ENCODE measurements around the gene GPR107.

Gene GPR107

DNA sequence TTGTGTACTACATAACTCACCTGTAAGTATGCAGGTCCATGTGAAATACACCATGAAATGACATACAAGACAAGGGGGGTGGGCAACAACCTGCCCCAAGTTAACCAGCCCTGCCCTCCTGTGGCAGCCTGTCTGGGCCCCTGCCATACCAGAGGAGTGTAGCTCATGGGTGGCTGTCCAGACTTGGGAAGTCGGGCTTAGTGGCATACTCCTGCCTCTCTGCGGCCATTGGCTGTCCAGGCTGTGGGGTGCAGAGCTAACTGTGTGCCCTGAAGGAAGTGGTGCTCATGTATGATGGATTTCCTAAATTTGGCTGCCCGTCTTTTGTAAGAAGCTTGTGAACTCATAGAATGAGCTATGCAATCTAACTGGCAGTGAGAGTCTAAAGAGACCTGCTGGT is 47.0 kb downstream of the GPR107 start:
- no peak overlapping the region for H3K4me3 ChIP-seq (ENCODE audit: low read length)
- no peak for DNase-seq (ENCODE audit: low read depth)
- TF ChIP-seq, protein P1, sequence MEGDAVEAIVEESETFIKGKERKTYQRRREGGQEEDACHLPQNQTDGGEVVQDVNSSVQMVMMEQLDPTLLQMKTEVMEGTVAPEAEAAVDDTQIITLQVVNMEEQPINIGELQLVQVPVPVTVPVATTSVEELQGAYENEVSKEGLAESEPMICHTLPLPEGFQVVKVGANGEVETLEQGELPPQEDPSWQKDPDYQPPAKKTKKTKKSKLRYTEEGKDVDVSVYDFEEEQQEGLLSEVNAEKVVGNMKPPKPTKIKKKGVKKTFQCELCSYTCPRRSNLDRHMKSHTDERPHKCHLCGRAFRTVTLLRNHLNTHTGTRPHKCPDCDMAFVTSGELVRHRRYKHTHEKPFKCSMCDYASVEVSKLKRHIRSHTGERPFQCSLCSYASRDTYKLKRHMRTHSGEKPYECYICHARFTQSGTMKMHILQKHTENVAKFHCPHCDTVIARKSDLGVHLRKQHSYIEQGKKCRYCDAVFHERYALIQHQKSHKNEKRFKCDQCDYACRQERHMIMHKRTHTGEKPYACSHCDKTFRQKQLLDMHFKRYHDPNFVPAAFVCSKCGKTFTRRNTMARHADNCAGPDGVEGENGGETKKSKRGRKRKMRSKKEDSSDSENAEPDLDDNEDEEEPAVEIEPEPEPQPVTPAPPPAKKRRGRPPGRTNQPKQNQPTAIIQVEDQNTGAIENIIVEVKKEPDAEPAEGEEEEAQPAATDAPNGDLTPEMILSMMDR (conservative IDR thresholded peaks at IDR 0.05; ENCODE audit: low read depth, low read length): no peak

DNA sequence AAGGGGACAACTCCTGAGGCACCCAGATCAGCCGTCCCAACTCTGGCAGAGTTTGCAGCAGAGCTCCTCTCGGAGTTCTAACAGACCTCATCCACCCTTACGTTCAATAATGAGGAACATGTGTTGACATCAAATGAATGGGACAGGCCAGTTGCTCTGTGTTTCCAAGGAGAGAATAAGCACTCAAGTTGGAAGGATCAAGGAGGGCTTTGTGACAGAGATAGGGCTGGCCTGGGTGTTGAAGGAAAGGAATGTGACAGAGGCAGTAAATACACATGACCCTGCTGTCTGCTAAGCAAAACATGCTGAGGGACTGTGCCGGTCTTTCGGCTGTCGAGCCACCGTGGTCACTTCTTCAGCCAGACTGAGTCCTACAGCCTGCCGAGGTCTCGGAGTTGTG is 48.2 kb downstream of the GPR107 start:
- TF ChIP-seq, protein P1 (conservative IDR thresholded peaks at IDR 0.05; ENCODE audit: low read depth, low read length): no peak
- H3K4me3 ChIP-seq (ENCODE audit: low read length): no peak overlapping the region
- DNase-seq (ENCODE audit: low read depth): no peak

DNA sequence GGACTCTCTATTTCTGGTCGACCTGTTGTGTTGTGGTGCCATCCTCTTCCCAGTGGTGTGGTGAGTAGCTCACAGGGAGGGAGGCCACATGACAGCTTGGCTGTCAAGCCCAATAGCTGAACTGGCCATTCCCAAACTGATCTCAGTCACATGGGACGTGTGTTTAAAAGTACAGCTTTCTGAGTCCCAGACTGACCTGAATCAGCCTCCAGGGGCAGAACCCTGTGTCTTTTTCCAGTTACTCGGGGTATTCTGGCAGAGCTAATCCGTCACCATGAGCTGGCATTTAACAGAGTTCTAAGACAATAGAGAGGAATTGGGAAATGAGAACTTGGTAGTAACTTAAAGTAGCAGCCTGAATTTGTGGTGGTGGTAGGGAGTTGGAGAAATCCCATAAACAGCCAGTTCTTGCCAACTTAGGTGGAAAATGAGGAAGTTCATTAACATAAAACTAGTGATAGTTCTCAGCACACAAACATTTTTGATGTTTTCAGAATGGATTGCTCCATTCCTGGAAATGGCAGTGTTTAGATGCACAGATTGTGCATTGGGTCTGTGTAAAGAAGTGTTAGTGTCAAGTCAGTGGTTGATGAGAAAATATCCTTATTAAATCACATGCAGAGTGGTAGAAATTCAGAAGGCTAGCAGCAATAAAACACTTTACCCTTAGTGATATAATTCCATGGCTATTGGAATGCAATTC is 50.9 kb downstream of the GPR107 start:
- no peak for DNase-seq (ENCODE audit: low read depth)
- no peak overlapping the region for H3K4me3 ChIP-seq (ENCODE audit: low read length)
- TF ChIP-seq, protein P1 (conservative IDR thresholded peaks at IDR 0.05; ENCODE audit: low read depth, low read length): peak; percentile 6

DNA sequence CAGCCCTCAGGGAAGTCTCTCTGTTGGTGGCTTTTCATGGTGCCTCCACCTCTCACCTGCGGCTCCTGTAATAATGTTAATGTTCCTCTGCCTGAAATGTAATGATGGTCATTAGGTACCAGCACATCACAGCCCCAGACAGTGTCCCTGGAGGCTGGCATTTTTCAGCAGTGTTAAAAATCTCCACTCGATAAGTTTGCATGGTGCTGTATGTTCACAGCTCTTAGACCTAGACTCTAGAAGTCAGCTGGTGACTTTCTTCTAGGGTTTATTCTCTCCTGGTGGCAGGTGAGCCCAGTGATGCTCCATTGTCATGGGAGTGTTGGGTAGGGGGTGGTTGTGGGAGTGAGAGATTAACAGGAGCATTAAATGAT is 53.1 kb downstream of the GPR107 start:
- TF ChIP-seq, protein P1 (conservative IDR thresholded peaks at IDR 0.05; ENCODE audit: low read depth, low read length): no peak
- H3K4me3 ChIP-seq (ENCODE audit: low read length): no peak overlapping the region
- DNase-seq (ENCODE audit: low read depth): no peak

DNA sequence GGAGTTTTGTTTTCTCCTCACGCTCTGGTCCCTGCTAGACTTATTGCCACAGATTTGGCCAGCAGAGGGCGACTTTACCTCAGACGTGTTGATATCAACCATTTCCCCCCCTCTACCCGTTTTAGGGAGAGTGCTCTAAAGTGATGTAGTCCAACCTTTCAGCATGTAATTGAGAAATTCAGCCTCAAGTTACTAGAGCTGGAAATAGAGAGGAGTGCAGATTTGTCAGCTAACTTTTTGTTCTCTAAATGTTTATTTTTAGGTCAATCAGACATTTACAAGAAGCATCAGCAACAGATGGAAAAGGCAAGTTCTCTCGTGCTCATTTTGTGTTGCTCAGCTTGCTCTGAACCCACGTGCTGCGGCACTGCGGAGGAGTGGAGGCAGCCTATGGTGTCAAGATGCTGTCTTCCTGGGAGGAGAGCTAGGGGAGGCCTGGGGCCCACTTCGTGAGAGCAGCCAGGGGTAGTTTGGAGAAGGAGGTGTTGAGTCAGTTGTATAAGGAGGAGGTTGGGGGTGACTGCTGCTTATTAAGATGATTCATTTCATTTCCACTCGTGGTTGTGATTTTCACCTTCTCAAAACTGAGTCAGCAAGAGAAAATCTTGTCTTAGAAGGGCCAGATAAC is 53.6 kb downstream of the GPR107 start:
- H3K4me3 ChIP-seq (ENCODE audit: low read length): no peak overlapping the region
- TF ChIP-seq, protein P1 (conservative IDR thresholded peaks at IDR 0.05; ENCODE audit: low read depth, low read length): peak; percentile 82
- no peak for DNase-seq (ENCODE audit: low read depth)

DNA sequence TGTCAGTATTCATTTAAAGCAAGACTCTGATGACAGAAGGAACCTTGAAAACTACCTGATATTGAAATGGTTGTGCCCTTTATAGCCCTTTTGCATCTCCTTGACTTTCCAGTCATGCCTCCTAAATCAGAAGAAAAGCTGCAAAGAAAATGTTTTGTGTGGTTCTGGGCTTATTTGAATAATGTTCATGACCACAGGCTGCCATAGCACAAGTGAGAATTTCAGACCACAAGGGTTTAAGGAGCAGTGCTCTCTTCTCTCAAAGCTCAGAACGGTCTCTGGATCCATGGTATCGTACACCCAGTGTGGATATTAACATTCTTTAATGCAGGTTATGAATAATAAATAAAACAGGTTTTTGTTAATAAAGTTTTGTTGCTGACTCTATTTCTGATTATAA is 54.2 kb downstream of the GPR107 start:
- H3K4me3 ChIP-seq (ENCODE audit: low read length): no peak overlapping the region
- DNase-seq (ENCODE audit: low read depth): no peak
- TF ChIP-seq, protein P1 (conservative IDR thresholded peaks at IDR 0.05; ENCODE audit: low read depth, low read length): no peak

DNA sequence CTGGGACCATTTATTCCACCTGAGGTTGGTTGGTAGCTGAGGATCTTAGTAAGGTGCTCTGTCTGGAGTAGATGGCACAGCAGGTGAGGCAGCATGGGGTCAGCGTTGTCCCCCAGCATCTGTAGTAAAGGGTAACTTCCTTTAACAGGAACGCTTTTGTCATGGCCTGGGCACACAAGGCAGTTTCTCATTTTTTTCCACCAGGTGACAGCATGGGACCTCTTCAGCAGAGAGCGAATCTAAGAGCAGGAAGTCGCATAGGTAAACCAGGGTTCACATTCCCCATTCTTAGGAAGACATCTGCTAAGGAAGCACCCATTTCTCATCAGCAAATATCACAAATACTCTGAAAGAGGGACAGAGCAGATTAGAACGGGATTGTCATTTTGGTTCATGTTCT is 56.5 kb downstream of the GPR107 start:
- H3K4me3 ChIP-seq (ENCODE audit: low read length): no peak overlapping the region
- TF ChIP-seq, protein P1 (conservative IDR thresholded peaks at IDR 0.05; ENCODE audit: low read depth, low read length): peak; percentile 22
- DNase-seq (ENCODE audit: low read depth): no peak

Data from retinal pigment epithelial cell (primary cell).